ENCODE measurements around the gene SMCO3. TPM values are rescaled to one million over a fixed set of nuclear protein-coding genes. Genes with fewer than 3 reads are reported as not detected.

The SMCO3 gene
- total RNA-seq, 1 experiment from 2014 or later, result not detected

- Mint-ChIP-seq H3K27me3 (ENCODE audit: unreplicated experiment) (no peaks in the 10 kb centered on the region), H3K4me3 (ENCODE audit: low read depth, unreplicated experiment) (no peak overlapping the region), H3K4me1 (ENCODE audit: low read depth, unreplicated experiment) (peaks cover 9% of the 10 kb centered on the region), H3K27ac (ENCODE audit: unreplicated experiment) (no peak overlapping the region), H3K36me3 (ENCODE audit: insufficient read depth, unreplicated experiment) (no peaks in the 10 kb centered on the region), H3K9me3 (ENCODE audit: low read depth, unreplicated experiment) (no peaks in the 10 kb centered on the region)
- intact Hi-C loops (cut with micrococcal nuclease; ENCODE audit: unreplicated experiment), result loop anchor here (10.0 kb wide), 1 partner anchor 334 kb away; no protein-coding TSS in a partner anchor
- CTCF ChIA-PET, result interaction anchor here (0.6 to 2.8 kb wide), 5 partner anchors 38 to 411 kb away, joined by 3 to 23 read pairs (median 4); partner anchors contain the start of gene RERG
- DNase-seq, result no peak
- TF ChIP-seq CTCF (IDR thresholded peaks at IDR 0.05; ENCODE audit: unreplicated experiment), result no peak
- no TSS peak for BruUV-seq (replicated peaks)
Observed at GRCh38 chr12:14810167-14810952, 3.6 kb downstream of the SMCO3 start.

- DNase-seq, result no peak
- H3K4me3 Mint-ChIP-seq (ENCODE audit: low read depth, unreplicated experiment), result no peak overlapping the region
- no peaks in the 10 kb centered on the region for H3K27me3 Mint-ChIP-seq (ENCODE audit: unreplicated experiment)
- H3K36me3 Mint-ChIP-seq (ENCODE audit: insufficient read depth, unreplicated experiment), result peaks cover 18% of the 10 kb centered on the region
- CTCF ChIA-PET, result interaction anchor here (0.8 to 1.9 kb wide), 5 partner anchors 26 to 192 kb away, joined by 4 to 18 read pairs (median 5); a partner anchor contains a TSS
- BruUV-seq (replicated peaks), result TSS peak; percentile 81
- no peak for TF ChIP-seq CTCF (IDR thresholded peaks at IDR 0.05; ENCODE audit: unreplicated experiment)
- intact Hi-C loops (cut with micrococcal nuclease; ENCODE audit: unreplicated experiment), result no loop called here
- no peaks in the 10 kb centered on the region for H3K9me3 Mint-ChIP-seq (ENCODE audit: low read depth, unreplicated experiment)
- no peak overlapping the region for H3K27ac Mint-ChIP-seq (ENCODE audit: unreplicated experiment)
- H3K4me1 Mint-ChIP-seq (ENCODE audit: low read depth, unreplicated experiment), result peaks cover 17% of the 10 kb centered on the region
Observed at GRCh38 chr12:14803830-14804160, 10.2 kb downstream of the SMCO3 start.

- CTCF ChIA-PET, result interaction anchor here (0.5 to 1.9 kb wide), 8 partner anchors 18 to 192 kb away, joined by 3 to 18 read pairs (median 4); a partner anchor contains a TSS
- TF ChIP-seq CTCF (IDR thresholded peaks at IDR 0.05; ENCODE audit: unreplicated experiment), result no peak
- Mint-ChIP-seq H3K27me3 (ENCODE audit: unreplicated experiment) (no peaks in the 10 kb centered on the region), H3K36me3 (ENCODE audit: insufficient read depth, unreplicated experiment) (peaks cover 23% of the 10 kb centered on the region), H3K27ac (ENCODE audit: unreplicated experiment) (no peak within 1 kb of the TSS), H3K4me1 (ENCODE audit: low read depth, unreplicated experiment) (peaks cover 17% of the 10 kb centered on the region), H3K9me3 (ENCODE audit: low read depth, unreplicated experiment) (no peaks in the 10 kb centered on the region), H3K4me3 (ENCODE audit: low read depth, unreplicated experiment) (no peak within 1 kb of the TSS)
- DNase-seq, result peak; percentile 88
- BruUV-seq (replicated peaks), result no TSS peak
- intact Hi-C loops (cut with micrococcal nuclease; ENCODE audit: unreplicated experiment), result no loop called here
Observed at GRCh38 chr12:14803011-14803829, 10.8 kb downstream of the SMCO3 start, which contains the start of the genes C12orf60 and WBP11. TSS of gene C12orf60 (plus strand) at chr12:14803670. CDS start at chr12:14822936, 19,266 bp downstream. TSS of gene WBP11 (minus strand) at chr12:14803478. CDS start at chr12:14801383, 2,095 bp downstream.

GRCh38 chr12:14802721-14803010 lies 11.3 kb downstream of the SMCO3 start:
- peaks cover 25% of the 10 kb centered on the region for H3K36me3 Mint-ChIP-seq (ENCODE audit: insufficient read depth, unreplicated experiment)
- no peak overlapping the region for H3K27ac Mint-ChIP-seq (ENCODE audit: unreplicated experiment)
- TF ChIP-seq CTCF (IDR thresholded peaks at IDR 0.05; ENCODE audit: unreplicated experiment), result no peak
- no peaks in the 10 kb centered on the region for H3K9me3 Mint-ChIP-seq (ENCODE audit: low read depth, unreplicated experiment)
- H3K4me3 Mint-ChIP-seq (ENCODE audit: low read depth, unreplicated experiment), result no peak overlapping the region
- intact Hi-C loops (cut with micrococcal nuclease; ENCODE audit: unreplicated experiment), result no loop called here
- CTCF ChIA-PET, result interaction anchor here (0.5 to 1.9 kb wide), 4 partner anchors 19 to 173 kb away, joined by 3 to 18 read pairs (median 4); a partner anchor contains a TSS
- peaks cover 17% of the 10 kb centered on the region for H3K4me1 Mint-ChIP-seq (ENCODE audit: low read depth, unreplicated experiment)
- DNase-seq, result no peak
- no TSS peak for BruUV-seq (replicated peaks)
- H3K27me3 Mint-ChIP-seq (ENCODE audit: unreplicated experiment), result no peaks in the 10 kb centered on the region
